GM12874 (cell line): ENCODE data around the gene MYPOP.

ENCODE experiments used
- CTCF ChIP-seq: IDR thresholded peaks from 2 replicates; pipeline ENCODE4 v1.5.1; 2011; ENCODE audit warnings: low read depth, mild to moderate bottlenecking, control low read depth, low read length, moderate library complexity; ENCODE audit not compliant: insufficient read depth

MYPOP gene

GRCh38 chr19:45885556-45886426, 16.6 kb downstream of the MYPOP start, which contains the start of gene IRF2BP1:
IRF2BP1 (minus strand) TSS chr19:45886141; CDS start chr19:45885774, 367 bp downstream.
- TF ChIP-seq CTCF, result no peak

DNA sequence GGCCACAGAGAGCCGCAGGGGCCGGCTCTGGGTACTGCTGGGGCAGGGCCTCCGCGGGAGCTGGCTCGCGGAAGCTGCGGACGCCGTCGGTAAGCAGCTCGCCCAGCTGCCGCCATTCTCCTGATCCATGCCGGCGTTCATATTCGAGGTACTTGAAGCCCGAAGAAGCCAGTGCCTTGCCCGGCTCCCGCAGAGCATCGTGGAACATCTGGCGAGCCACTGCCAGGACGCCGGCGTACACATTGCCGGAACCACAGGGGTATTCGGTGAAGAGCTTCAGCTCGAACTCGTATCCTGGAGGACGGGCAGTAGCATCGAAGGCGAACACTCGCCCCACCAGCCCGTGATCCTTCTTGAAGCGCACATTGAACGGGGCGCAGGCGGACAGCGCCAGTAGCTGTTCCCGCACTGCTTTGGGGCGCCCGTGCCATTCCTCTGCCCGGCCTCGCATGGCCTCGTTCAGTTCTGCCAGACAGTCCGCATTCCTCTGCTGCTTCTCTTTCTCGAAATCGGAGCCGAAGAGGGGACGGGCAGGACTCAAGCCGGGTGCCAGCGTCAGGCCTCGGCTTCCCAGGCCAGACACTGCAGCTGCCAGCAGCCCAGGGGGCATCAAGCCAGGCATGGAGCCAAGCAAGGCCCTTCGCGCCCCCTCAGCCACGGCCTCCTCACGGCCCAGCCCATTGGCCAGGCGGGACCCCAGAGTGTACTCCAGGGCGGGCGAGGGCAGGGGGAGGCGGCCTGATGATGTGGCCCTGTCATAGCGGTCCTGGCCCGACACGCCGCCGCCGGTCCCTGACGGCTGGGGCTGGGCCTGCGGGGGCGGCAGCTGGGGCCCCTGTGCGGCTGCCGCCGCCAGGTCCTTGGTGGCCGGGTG, 17.5 kb downstream of the MYPOP start:
- no peak for TF ChIP-seq CTCF

GRCh38 chr19:45883881-45884681, 18.3 kb downstream of the MYPOP start:
- no peak for TF ChIP-seq CTCF

GRCh38 chr19:45883586-45883880, 18.9 kb downstream of the MYPOP start:
- TF ChIP-seq CTCF, result no peak

DNA sequence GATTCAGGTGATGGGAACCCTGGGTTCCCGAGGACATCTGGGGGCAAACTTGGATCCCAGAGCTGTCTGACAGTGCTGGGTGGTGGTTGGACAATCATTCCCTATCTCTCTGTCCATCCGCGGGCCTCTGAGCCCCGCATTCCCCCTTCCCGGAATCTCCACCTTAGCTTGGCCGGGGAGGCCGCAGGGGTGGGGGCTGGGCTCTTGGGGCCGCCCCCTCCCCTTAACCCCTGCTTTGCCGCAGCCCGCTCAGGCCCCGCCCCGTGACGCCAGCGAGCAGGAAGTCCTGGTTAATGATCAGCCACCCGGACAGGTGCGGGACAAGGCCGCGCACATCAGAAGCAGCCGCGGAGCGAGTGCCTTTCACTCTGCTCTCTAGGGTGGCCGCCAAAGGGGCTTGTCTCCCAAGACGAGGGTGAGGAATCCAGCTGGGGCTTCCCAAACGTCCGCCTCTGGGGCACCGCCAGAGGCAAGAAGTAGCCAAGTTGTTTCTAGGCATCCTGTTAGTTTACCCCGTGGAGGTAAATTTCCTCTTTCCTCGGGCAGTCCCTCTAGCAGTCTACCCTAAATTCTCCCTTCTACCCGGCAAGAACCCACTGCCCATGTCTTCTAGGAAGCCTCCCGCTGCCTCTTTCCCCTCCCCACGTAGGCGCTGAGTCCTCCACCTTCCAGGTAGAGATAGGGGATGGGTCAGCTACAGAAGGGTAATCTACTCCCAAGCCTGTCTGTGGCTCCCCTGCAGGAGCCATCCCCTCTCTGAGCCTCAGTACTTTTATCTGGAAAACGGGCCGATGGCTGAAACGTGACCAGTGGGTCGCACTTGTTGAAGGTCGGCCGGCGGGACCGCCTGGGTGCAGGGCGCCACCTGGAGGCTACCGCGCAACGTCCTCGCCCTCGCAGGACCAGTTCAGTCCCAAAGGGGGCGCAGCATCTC, 19.5 kb downstream of the MYPOP start:
- TF ChIP-seq CTCF, result peak; percentile 100

DNA sequence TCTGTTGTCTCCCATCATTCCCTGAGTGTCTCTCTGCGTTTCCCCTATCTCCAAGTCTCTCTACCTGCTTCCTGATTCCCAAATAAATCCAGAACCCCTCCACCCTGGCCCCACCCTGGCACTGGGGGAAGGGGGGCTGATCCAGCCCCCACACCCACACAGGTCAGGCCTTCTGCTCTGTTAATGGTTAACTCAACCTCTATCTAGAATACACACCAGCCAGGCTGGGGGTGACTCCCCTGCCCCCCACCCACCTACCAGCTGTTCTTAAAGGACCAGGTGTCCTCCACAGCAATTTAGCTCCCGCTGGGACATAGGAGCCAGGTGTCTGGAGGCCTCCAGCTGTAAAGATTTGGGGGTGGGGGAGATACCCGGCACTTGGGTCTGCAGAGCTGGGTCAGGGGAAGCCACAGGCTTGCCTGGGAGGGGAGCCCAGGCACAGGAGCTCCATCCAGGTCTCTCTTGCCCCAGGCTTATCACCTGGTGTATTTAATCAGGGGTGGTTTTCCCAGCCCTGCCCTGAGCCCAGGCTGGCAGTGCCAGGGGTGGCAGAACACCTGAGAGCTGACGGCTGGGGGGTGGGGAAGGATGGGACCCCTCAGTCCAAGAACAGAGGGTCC, 20.4 kb downstream of the MYPOP start:
- no peak for TF ChIP-seq CTCF
